NCI-H1048 (cell line): ENCODE data around the gene TMEM51.
A peak's percentile ranks its signal among the peaks of the same experiment; 100 is the strongest.

Source experiments
- DNase-seq: peaks from one replicate; lab custom pipeline; 2025; lab: John Stamatoyannopoulos, UW

The TMEM51 gene

DNA sequence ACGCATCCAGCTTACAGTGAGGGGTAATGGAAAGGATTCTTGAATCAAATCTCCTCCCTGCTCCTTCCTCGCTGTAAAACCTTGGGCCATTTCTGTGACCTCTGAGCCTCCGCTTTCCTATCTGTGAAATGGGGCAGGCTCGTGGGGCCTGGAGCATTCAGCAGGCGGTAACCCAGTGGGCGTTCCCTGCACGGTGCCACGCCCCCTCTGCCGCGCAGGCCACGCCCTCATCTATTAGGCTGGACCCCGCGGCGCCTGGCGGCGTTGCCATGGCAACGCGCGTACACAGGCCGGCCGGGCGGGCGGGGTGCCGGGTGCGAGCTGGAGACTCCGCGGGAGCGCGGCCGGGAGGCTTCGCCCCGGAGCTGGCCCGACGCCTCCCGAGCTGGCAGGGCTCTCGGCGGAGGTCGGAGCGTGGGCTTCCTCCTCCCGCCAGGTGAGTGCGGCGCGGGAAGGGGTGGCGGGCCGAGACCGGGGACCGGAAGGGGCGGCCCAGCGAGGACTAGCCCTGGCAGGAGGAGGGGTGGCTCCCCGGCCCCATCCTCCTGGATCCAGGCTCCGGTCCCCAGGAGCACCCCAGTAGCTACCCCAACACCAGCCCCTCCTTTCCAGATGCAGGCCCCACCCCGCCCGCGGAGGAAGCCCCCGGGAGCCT, 93.5 kb downstream of the TMEM51 start, which contains the start of gene FHAD1:
FHAD1 (plus strand) TSS at position 264 of the 655 bp plus-strand sequence. CDS start 4,562 bp downstream, outside the sequence.
- peak; percentile 84 for DNase-seq

DNA sequence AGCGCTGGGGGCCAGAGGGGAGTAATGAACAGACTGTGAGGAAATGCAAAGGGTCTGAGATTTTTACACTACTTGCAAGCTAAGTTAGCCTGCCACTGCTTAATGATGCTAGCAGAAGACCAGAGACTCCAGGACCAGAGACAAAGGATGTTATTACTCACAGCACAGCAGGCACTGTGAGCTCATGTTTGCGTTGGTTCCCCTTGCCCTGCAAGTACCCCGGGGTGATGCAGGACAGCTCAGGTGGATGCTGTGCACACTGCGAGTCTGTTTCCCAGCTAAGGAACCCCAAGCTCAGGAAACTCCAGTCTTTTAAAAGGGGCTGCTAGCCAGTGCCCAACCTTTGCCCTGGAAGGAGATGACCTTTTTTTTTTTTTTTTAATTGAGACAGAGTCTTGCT, 94.7 kb downstream of the TMEM51 start:
- no peak for DNase-seq

DNA sequence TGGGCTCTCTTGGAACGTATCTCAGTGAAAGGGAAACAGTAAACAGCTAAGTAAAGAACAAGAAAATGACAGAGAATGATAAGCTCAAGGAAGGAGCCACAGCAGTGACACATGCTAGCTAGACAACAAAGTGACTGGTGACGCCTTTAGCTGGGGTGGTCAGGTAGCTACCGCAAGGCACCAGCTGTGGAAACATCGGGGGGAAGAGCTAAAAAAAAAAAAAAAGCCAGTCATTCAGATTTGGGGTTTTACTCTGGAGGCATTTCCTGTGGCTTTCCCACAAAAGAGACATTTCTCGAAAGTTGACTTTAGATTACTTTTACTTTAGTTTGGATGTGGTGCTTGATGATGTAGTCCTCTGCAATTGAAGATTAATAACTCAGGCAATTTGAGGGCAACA, 95.5 kb downstream of the TMEM51 start:
- no peak for DNase-seq

DNA sequence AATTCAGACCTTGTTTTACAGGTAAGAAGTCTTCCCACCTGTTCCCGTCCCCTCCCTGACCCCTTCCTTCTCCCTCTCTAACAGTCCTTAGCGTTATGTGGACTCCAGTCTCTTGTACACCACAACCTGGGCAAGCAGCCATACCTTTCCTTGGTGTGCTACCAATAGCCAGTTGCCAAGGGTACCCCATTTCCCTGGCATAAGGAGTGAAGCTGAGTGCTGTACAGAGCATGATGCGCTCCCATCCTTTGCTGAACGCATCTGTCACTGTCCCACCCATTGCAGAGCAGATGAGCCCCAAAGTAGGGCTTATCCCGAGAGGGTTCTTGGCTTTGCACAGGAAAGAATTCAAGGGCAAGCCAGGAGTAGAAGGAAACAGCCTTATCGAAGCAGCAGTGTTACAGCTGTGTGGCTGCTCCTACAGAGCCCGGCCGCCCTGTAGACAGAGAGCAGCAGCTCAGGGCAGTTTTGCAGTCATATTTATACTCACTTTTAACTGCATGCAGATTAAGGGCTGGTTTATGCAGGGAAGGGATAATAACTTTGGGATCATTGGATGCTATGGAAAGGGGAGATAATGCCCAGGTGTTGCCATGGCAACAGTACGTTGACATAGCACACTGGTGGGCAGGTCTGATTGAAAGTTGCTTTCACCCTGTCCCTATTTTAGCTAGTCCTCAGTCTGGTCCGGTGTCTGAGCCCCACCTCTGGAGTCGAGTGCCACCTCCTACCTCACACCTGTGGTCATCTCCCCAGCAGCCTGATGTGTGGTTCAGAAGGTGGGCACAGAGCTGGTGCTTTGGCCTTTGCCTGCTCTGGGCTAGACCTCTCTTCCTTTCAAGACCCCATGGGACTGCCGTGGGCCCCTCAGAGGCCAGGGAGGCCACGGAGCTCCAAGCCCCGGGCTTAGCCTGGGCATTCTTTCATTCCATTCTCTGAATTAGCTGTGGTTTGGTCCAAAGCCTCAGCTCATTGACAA, 98.6 kb downstream of the TMEM51 start:
- DNase-seq: no peak

DNA sequence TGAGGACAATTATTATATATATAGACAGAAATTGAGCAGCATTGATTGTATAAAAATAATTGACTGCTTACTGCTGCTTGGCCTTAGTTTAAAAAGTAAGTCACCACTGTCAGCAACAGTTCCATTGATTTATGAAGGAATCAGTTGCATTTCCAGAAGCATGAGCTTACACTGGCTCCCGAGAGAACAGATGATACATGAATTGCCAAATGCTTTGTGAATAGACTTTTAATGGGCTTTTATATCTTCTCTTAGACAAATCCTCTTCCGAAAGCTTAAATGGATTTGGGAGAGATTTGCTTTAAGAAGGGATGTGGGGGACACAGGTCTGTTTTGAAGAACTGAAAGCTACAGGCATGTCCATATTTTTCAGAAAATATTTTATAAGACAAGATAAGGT, 101.0 kb downstream of the TMEM51 start:
- no peak for DNase-seq

DNA sequence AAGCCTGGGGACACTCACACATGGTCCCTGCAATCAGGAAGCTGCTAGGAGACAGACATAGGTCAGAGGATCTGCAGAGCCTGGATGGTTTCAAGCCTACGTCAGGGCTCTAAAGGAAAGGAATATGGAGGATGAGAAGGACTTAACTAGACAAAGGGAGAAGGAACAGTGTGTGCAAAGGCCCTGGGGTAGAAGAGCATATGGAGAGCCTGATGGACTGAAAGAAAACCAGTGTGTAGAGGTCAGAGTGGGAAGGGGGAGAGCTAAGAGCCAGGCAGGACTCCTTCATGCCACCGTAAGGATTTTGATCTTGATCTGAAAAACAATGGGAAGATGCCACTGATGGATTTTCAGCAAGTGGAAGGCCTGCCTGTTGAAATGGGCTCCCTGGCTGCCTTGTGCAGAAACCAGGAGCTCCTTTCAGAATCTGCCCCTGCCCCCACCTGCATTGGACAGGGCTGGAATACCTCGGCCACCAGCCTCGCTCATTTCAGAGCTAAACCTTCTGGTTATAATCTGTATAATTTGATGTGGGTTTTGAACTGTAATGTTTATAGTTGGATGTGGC, 102.1 kb downstream of the TMEM51 start:
- DNase-seq: no peak

DNA sequence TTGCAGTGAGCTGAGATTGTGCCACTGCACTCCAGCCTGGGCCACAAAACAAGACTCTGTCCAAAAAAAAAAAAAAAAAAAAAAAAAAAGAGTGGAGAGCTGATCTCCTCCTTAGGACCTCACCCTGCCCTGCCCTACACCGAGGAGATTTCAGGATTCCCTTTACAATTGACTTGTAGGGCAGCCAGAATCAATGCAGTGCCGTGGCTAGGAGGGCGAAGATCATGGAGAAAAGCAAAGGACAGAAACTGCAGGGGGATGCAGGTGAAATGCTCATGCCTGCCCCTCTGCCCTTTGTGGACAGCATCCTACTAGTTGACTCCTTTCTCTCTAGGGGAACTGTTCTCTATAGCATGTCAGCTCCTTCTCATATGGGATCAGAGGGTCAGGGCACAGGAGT, 103.0 kb downstream of the TMEM51 start:
- no peak for DNase-seq

DNA sequence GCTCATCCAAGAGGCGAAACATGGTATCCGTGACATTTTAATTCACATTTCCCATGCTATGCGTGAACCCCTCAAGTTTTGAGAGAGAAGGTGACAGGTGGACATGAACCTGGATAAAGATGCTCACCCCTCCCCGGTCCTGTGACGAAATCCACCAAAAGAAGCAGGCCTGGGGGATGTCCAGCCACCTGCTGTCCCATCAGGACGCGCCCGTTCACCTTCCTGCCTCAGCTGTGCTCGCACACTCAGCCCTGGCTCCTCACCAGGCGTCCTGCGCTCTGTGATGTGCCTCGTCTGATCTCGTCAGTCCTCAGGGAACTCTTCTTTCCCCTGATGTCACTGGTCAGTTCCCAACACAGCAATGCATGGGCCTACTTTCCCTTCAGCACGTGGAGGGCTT, 103.8 kb downstream of the TMEM51 start:
- no peak for DNase-seq

DNA sequence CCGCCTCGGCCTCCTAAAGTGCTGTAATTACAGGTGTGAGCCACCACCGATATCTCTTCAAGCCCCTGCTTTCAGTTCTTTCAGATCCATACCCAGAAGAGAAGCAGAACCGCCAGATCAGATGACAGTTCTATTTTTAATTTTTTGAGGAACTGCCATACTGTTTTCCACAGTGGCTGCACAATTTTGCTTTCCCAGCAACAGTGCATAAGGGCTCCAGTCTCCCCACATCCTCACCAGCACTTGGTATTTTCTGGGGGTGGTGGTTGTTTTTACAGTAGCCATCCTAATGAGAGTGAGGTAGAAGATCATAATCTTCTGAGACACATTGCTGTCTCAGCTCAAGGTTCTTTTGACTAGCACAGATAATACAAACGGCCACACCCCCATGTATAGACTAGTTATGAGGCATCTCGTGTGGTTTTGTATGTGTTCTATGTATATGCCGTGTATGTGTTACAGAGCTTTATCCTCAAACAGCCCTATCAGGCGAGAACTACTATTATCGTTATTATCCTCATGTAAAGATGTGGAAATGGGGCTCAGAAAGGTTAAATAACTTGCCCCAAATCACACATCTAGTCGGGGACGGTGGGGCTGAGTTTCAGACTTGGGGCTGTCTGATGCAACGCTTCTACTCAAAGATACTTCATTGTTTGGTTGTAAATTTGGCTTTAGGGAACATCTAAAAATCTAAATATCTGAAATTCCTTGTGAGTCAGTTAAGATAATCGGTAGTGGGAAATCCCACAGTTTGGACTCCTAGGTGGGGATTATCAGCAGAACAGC, 105.5 kb downstream of the TMEM51 start:
- DNase-seq: no peak

DNA sequence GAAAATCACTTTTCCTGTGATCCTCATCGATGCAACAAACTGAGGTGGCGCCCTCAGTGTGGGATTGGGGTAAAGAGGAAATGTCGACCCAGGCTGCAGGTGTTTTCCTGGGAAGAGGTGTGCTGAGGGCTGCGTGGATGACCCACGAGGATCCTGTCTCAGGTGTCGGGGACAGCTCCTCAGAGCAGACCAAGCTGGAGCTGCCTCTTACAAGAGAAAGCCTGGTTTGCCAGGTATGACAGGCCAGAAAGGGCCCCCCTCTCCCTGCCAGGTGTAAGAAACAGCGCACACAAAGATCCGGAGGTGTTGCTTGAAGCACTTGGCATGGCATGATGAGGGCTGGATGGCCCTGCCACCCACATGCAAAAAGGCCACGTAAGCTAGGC, 106.1 kb downstream of the TMEM51 start:
- DNase-seq: no peak

DNA sequence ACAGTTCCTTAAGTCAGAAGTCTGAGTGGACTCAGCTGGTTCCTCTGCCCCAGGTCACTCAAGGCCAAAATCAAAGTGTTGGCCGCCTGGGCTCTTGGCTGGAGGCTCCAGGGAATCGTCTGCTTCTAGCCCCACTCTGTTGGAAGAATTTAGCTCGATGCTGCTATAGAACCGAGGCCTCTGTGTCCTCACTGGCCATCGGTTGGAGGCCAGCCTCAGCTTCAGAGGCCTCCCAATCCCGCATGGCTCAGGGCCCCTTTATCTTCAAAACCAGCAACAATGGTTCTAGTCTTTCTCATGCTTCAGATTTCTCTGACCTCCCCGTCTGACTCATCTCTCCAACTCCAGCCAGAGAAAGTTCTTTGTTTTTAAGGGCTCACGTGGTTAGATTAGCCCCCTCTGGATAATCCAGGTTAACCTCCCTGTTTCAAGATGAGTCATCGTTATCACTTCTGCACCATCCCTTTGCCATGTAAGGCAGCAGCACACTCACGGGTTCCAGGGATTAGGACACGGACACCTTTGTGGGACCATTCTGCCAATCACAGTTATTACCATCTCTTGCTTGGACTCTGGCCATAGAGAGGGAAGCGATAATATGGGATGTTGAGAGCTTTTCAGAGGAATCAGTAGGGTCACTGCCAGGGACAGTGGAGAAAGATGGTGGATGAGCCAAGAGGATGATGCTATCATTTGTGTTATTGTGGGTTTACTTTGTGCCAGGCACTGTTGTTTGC, 107.0 kb downstream of the TMEM51 start:
- DNase-seq: no peak

DNA sequence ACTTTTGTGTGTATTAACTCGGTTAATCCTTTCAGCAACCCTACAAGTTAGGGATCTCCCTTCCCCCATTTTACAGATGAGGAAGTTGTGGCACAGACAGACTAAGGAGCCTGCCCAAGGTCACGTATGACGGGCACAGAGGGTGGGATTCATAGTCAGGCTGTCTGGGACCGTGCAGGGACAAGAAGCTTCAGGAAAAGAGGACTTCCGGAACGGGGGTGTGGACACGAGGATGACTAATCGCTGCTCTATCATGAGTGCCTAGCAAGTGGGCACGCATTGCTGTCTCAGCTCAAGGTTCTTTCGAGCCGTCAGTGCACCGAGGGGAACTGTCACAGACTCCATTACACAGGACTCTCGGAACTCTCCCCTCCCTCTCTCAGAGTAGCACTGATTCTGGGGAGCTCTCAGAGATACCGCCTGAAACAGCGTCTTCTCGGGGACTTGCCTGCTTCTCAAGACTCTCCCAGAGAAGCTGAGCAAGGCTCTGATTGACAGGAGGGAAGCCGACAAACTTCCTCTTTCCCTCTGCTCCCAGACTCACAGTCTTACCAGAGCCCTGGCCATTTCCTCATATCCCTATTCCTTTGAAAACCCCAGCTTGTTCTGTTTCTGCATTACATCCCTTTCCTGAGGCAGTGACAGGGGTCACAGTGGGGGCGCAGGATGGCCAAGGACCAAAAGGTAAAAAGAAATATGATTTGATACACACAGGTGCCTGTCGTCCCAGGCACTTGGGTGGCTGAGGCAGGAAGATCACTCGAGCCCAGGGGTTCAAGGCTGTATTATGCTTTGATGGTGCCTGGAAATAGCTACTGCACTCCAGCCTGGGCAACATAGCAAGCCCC, 107.8 kb downstream of the TMEM51 start:
- DNase-seq: no peak

DNA sequence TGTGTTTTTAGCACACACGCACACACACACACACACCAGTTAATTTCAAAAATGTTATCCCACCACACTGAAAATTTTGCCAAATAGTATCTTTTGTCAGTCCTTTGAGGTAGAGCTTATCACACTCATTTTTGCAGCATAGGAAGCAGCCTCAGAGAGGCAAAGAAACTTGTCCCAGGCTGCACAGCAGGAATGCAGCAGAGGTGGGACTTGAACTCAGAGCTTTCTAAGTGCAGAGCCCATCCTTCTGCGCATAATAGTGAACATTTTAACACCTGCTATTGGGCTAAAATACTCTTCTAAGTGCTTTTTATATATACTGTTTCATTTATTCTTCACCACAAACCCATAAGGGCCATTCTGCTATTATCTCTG, 108.4 kb downstream of the TMEM51 start:
- no peak for DNase-seq

DNA sequence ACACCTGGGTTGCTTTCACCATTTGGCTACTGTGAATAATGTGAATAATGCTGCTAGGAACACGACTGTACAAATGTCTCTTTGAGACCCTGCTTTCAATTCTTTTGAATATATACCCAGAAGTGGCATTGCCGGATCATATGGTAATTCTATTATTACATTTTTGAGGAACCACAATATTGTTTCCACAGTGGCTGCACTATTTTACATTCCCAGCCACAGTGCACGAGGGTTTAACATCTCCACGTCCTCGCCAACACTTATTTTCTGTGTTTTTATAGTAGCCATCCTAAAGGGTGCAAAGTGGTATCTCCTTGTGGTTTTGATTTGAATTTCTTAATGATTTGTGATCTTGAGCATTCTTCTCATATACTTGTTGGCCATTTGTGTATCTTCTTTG, 109.2 kb downstream of the TMEM51 start:
- DNase-seq: no peak

DNA sequence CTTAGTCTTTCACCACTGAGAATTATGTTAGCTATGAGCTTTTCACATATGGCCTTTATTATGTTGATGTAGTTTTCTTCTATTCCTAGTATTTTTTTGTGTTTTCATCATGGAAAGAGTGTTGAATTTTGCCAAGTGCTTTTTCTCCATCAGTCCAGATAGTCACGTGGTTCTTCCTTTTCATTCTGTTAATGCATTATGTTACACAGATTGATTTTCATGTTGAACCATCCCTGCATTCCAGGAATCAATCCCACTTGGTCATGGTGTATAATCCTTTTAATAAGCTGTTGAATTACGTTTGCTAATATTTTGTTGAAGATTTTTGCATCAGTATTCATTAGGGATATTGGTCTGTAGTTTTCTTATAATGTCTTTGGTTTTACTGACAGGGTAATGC, 111.2 kb downstream of the TMEM51 start:
- DNase-seq: no peak
